ENCODE measurements around the gene TERT.

Gene TERT

GRCh38 chr5:1224631-1225030 is 70.2 kb downstream of the TERT start:
- Histone ChIP-seq H3K4me1 (ENCODE audit: insufficient read depth, low read length) (no peaks in the 10 kb centered on the region), H3K9me3 (ENCODE audit: low read length) (no peaks in the 10 kb centered on the region), H3K27me3 (ENCODE audit: control insufficient read depth in 1 of 2, insufficient read depth in 2 of 2, low read length in 2 of 2) (peaks cover 0 to 15% of the 10 kb centered on the region in 2 donors), H3K9ac (ENCODE audit: low read length) (no peak overlapping the region), H3K36me3 (ENCODE audit: insufficient read depth, low read length) (no peaks in the 10 kb centered on the region), H3K27ac (ENCODE audit: low read depth, low read length) (no peak overlapping the region), H3K4me3 (ENCODE audit: low read depth in 1 of 2, low read length in 2 of 2) (no peak overlapping the region)

GRCh38 chr5:1223278-1223670 is 71.6 kb downstream of the TERT start:
- H3K4me3 ChIP-seq (ENCODE audit: low read depth in 1 of 2, low read length in 2 of 2), result no peak overlapping the region
- no peaks in the 10 kb centered on the region for H3K9me3 ChIP-seq (ENCODE audit: low read length)
- H3K4me1 ChIP-seq (ENCODE audit: insufficient read depth, low read length), result no peaks in the 10 kb centered on the region
- peaks cover 0 to 4% of the 10 kb centered on the region in 2 donors for H3K27me3 ChIP-seq (ENCODE audit: control insufficient read depth in 1 of 2, insufficient read depth in 2 of 2, low read length in 2 of 2)
- H3K36me3 ChIP-seq (ENCODE audit: insufficient read depth, low read length), result no peaks in the 10 kb centered on the region
- H3K9ac ChIP-seq (ENCODE audit: low read length), result no peak overlapping the region
- H3K27ac ChIP-seq (ENCODE audit: low read depth, low read length), result no peak overlapping the region

GRCh38 chr5:1222621-1223277 is 72.1 kb downstream of the TERT start:
- H3K27me3 ChIP-seq (ENCODE audit: control insufficient read depth in 1 of 2, insufficient read depth in 2 of 2, low read length in 2 of 2), result peaks cover 0 to 4% of the 10 kb centered on the region in 2 donors
- no peak overlapping the region for H3K27ac ChIP-seq (ENCODE audit: low read depth, low read length)
- H3K9ac ChIP-seq (ENCODE audit: low read length), result no peak overlapping the region
- no peaks in the 10 kb centered on the region for H3K4me1 ChIP-seq (ENCODE audit: insufficient read depth, low read length)
- no peak overlapping the region for H3K4me3 ChIP-seq (ENCODE audit: low read depth in 1 of 2, low read length in 2 of 2)
- no peaks in the 10 kb centered on the region for H3K9me3 ChIP-seq (ENCODE audit: low read length)
- no peaks in the 10 kb centered on the region for H3K36me3 ChIP-seq (ENCODE audit: insufficient read depth, low read length)

- no peak overlapping the region for H3K9ac ChIP-seq (ENCODE audit: low read length)
- no peaks in the 10 kb centered on the region for H3K36me3 ChIP-seq (ENCODE audit: insufficient read depth, low read length)
- H3K27me3 ChIP-seq (ENCODE audit: control insufficient read depth in 1 of 2, insufficient read depth in 2 of 2, low read length in 2 of 2), result peaks cover 0 to 4% of the 10 kb centered on the region in 2 donors
- H3K4me3 ChIP-seq (ENCODE audit: low read depth in 1 of 2, low read length in 2 of 2), result no peak overlapping the region
- no peaks in the 10 kb centered on the region for H3K9me3 ChIP-seq (ENCODE audit: low read length)
- no peak overlapping the region for H3K27ac ChIP-seq (ENCODE audit: low read depth, low read length)
- H3K4me1 ChIP-seq (ENCODE audit: insufficient read depth, low read length), result no peaks in the 10 kb centered on the region
Observed at GRCh38 chr5:1222147-1222546, 72.7 kb downstream of the TERT start.

- H3K9ac ChIP-seq (ENCODE audit: low read length), result no peak overlapping the region
- H3K27ac ChIP-seq (ENCODE audit: low read depth, low read length), result no peak overlapping the region
- no peaks in the 10 kb centered on the region for H3K36me3 ChIP-seq (ENCODE audit: insufficient read depth, low read length)
- H3K4me1 ChIP-seq (ENCODE audit: insufficient read depth, low read length), result no peaks in the 10 kb centered on the region
- H3K27me3 ChIP-seq (ENCODE audit: control insufficient read depth in 1 of 2, insufficient read depth in 2 of 2, low read length in 2 of 2), result peaks cover 0 to 4% of the 10 kb centered on the region in 2 donors
- no peak overlapping the region for H3K4me3 ChIP-seq (ENCODE audit: low read depth in 1 of 2, low read length in 2 of 2)
- no peaks in the 10 kb centered on the region for H3K9me3 ChIP-seq (ENCODE audit: low read length)
Observed at GRCh38 chr5:1221721-1222120, 73.1 kb downstream of the TERT start.

GRCh38 chr5:1220831-1221230 is 74.0 kb downstream of the TERT start:
- no peak overlapping the region for H3K27ac ChIP-seq (ENCODE audit: low read depth, low read length)
- no peaks in the 10 kb centered on the region for H3K36me3 ChIP-seq (ENCODE audit: insufficient read depth, low read length)
- H3K9me3 ChIP-seq (ENCODE audit: low read length), result no peaks in the 10 kb centered on the region
- no peak overlapping the region for H3K9ac ChIP-seq (ENCODE audit: low read length)
- H3K27me3 ChIP-seq (ENCODE audit: control insufficient read depth in 1 of 2, insufficient read depth in 2 of 2, low read length in 2 of 2), result no peaks in the 10 kb centered on the region
- H3K4me1 ChIP-seq (ENCODE audit: insufficient read depth, low read length), result no peaks in the 10 kb centered on the region
- no peak overlapping the region for H3K4me3 ChIP-seq (ENCODE audit: low read depth in 1 of 2, low read length in 2 of 2)

- H3K4me3 ChIP-seq (ENCODE audit: low read depth in 1 of 2, low read length in 2 of 2), result no peak overlapping the region
- H3K4me1 ChIP-seq (ENCODE audit: insufficient read depth, low read length), result no peaks in the 10 kb centered on the region
Observed at GRCh38 chr5:1220351-1220750, 74.5 kb downstream of the TERT start.

GRCh38 chr5:1219768-1220100 is 75.1 kb downstream of the TERT start:
- Histone ChIP-seq H3K36me3 (ENCODE audit: insufficient read depth, low read length) (no peaks in the 10 kb centered on the region), H3K27me3 (ENCODE audit: control insufficient read depth in 1 of 2, insufficient read depth in 2 of 2, low read length in 2 of 2) (no peaks in the 10 kb centered on the region), H3K9ac (ENCODE audit: low read length) (no peak overlapping the region)

More at GRCh38 chr5:1220351-1220750, 74.5 kb downstream of the TERT start:
- H3K9ac ChIP-seq (ENCODE audit: low read length), result no peak overlapping the region
- H3K9me3 ChIP-seq (ENCODE audit: low read length), result no peaks in the 10 kb centered on the region
- no peaks in the 10 kb centered on the region for H3K27me3 ChIP-seq (ENCODE audit: control insufficient read depth in 1 of 2, insufficient read depth in 2 of 2, low read length in 2 of 2)
- no peak overlapping the region for H3K27ac ChIP-seq (ENCODE audit: low read depth, low read length)
- H3K36me3 ChIP-seq (ENCODE audit: insufficient read depth, low read length), result no peaks in the 10 kb centered on the region

GRCh38 chr5:1219098-1219767 is 75.6 kb downstream of the TERT start:
- H3K9ac ChIP-seq (ENCODE audit: low read length), result no peak overlapping the region
- no peaks in the 10 kb centered on the region for H3K9me3 ChIP-seq (ENCODE audit: low read length)
- no peak overlapping the region for H3K27ac ChIP-seq (ENCODE audit: low read depth, low read length)
- no peaks in the 10 kb centered on the region for H3K36me3 ChIP-seq (ENCODE audit: insufficient read depth, low read length)
- H3K4me3 ChIP-seq (ENCODE audit: low read depth in 1 of 2, low read length in 2 of 2), result no peak overlapping the region
- H3K27me3 ChIP-seq (ENCODE audit: control insufficient read depth in 1 of 2, insufficient read depth in 2 of 2, low read length in 2 of 2), result no peaks in the 10 kb centered on the region
- H3K4me1 ChIP-seq (ENCODE audit: insufficient read depth, low read length), result no peaks in the 10 kb centered on the region

More at GRCh38 chr5:1219768-1220100, 75.1 kb downstream of the TERT start:
- Histone ChIP-seq H3K9me3 (ENCODE audit: low read length) (no peaks in the 10 kb centered on the region), H3K4me3 (ENCODE audit: low read depth in 1 of 2, low read length in 2 of 2) (no peak overlapping the region), H3K4me1 (ENCODE audit: insufficient read depth, low read length) (no peaks in the 10 kb centered on the region), H3K27ac (ENCODE audit: low read depth, low read length) (no peak overlapping the region)

GRCh38 chr5:1218351-1219080 is 76.4 kb downstream of the TERT start:
- Histone ChIP-seq H3K36me3 (ENCODE audit: insufficient read depth, low read length) (no peaks in the 10 kb centered on the region), H3K9ac (ENCODE audit: low read length) (no peak overlapping the region), H3K9me3 (ENCODE audit: low read length) (no peaks in the 10 kb centered on the region), H3K4me1 (ENCODE audit: insufficient read depth, low read length) (no peaks in the 10 kb centered on the region), H3K27ac (ENCODE audit: low read depth, low read length) (no peak overlapping the region), H3K27me3 (ENCODE audit: control insufficient read depth in 1 of 2, insufficient read depth in 2 of 2, low read length in 2 of 2) (no peaks in the 10 kb centered on the region), H3K4me3 (ENCODE audit: low read depth in 1 of 2, low read length in 2 of 2) (no peak overlapping the region)

GRCh38 chr5:1217596-1218206 is 77.2 kb downstream of the TERT start:
- no peaks in the 10 kb centered on the region for H3K4me1 ChIP-seq (ENCODE audit: insufficient read depth, low read length)
- no peak overlapping the region for H3K27ac ChIP-seq (ENCODE audit: low read depth, low read length)
- H3K36me3 ChIP-seq (ENCODE audit: insufficient read depth, low read length), result no peaks in the 10 kb centered on the region
- H3K4me3 ChIP-seq (ENCODE audit: low read depth in 1 of 2, low read length in 2 of 2), result no peak overlapping the region
- no peaks in the 10 kb centered on the region for H3K27me3 ChIP-seq (ENCODE audit: control insufficient read depth in 1 of 2, insufficient read depth in 2 of 2, low read length in 2 of 2)
- no peaks in the 10 kb centered on the region for H3K9me3 ChIP-seq (ENCODE audit: low read length)
- no peak overlapping the region for H3K9ac ChIP-seq (ENCODE audit: low read length)

All from muscle layer of colon (tissue), 2 donors.